Amniotic epithelial cell (primary cell): ENCODE measurements around the gene CPM.
"Not testable (repeated sequence)": the region's sequence is repeated elsewhere in the genome, so short reads cannot be mapped to it uniquely, and the experiment has no call there.

Source experiments
- DNase-seq: peaks from one replicate; pipeline ENCODE4 v3.0.0-alpha.2; 2010; ENCODE audit warnings: low read depth

Gene CPM

DNA sequence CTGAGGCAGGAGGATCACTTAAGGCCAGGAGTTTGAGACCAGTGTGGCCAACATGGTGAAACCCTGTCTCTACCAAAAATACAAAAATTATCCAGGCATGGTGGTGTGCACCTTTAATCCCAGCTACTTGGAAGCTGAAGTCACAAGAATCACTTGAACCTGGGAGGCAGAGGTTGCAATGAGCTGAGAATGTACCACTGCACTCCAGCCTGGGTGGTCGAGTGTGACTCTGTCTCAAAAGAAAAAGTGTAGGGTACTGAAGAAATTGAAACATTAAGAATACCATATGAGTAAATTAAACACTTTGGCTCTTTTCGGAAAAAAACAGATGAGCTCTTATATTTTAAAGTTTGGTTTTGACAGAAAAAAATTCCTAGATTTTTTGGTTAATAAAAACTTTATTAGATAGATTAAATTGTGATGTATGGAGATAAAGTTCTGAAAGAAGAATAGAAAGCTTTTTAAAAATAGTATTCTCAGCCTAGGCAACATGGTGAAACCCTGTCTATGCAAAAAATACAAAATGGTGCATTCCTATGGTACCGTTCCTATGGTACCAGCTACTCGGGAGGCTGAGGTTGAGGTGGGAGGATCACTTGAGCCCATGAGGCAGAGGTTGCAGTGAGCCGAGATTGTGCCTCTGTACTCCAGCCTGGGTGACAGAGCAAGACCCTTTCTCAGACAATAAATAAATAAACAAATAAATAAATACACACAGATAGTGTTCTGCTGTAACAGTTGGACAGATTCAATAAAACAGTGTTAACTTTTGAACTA lies 104.9 kb downstream of the CPM start:
- DNase-seq = no peak

DNA sequence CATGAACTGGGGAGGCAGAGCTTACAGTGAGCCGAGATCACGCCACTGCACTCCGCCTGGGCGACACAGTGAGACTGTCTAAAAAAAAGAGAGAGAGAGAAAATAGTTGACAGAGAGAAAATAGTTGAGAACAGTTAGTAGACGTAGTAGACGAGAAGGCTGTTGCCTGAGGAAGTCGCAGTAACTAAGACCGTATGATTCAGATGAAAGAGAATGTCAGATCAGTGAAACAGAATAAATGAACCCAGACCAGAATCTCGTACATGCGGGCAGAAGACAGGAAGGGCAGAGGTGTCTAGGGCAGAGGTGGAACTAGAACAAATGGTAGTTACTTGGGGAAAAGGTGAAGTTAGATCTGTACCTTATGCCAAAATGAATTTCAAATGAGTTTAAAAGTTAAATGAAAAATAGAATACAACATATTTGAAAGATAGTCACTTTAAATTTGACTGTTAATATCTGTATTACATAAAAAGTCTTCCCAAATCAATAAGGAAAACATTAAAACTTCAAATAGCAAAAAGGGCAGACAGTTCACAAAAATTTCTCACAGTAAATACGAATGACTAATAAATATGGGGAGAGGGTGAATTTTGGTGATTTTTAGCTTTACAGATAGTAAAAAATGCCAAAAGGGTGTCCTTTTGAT lies 107.3 kb downstream of the CPM start:
- no peak for DNase-seq

DNA sequence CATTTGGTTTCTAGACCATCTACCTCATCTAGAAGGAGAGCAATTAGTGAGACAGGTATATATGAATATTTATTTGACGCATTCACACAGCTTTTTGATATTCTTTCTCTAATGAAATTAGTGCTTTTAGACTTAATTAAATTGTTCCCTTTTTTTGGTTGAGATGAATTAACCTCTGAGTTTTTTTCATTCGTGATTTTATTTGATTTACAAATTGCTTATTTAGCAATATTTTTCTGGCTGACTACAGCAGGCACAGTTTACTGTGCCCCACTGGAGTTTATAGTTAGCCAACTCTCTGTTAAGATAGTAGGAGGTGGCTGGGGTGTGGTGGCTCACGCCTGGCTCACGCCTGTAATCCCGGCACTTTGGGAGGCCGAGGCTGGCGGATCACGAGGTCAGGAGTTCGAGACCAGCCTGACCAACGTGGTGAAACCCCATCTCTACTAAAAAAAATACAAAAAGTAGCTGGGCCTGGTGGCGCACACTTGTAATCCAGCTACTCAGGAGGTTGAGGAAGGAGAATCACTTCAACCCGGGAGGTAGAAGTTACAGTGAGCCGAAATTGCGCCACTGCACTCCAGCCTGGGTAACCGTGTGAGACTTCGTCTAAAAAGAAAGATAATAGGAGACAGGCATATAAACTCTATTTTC lies 108.2 kb downstream of the CPM start:
- no peak for DNase-seq

DNA sequence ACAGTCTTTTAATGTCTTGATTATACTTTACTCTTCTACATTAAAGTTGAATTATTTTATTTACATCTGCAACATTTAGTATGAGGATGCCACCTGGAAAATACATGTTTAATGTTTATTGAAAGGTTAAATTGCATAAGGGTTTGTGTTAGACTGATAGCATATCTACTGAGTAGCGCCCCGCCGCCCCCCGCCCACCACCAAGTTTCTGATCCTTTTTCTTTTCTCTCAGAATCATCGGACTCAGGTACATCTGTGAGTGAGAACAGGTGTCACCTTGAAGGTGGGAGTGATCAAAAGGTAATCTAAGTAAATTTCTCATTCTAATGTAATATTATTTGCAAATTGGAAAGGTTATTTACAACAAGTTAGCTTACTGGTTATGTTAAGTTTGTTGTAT lies 108.8 kb downstream of the CPM start:
- no peak for DNase-seq

DNA sequence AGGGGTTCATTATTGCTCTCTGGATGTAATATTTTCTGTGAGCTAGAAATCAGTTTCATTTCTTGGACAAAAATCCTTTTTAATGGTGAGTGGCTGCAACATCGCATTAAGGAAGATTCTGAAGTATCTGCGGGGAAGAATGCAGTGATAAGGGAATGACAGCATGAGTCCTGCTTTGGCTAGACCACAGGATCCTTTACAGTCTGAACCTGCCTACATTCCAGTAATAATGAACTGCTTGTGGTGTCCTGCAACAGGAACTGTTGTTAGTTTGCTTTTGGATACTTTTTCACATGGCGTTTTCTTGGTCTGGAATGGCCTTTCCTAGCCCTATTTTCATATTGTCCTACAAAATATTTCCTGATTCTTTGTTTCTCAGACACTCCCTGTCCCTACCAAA lies 109.3 kb downstream of the CPM start:
- DNase-seq = peak; percentile 95

DNA sequence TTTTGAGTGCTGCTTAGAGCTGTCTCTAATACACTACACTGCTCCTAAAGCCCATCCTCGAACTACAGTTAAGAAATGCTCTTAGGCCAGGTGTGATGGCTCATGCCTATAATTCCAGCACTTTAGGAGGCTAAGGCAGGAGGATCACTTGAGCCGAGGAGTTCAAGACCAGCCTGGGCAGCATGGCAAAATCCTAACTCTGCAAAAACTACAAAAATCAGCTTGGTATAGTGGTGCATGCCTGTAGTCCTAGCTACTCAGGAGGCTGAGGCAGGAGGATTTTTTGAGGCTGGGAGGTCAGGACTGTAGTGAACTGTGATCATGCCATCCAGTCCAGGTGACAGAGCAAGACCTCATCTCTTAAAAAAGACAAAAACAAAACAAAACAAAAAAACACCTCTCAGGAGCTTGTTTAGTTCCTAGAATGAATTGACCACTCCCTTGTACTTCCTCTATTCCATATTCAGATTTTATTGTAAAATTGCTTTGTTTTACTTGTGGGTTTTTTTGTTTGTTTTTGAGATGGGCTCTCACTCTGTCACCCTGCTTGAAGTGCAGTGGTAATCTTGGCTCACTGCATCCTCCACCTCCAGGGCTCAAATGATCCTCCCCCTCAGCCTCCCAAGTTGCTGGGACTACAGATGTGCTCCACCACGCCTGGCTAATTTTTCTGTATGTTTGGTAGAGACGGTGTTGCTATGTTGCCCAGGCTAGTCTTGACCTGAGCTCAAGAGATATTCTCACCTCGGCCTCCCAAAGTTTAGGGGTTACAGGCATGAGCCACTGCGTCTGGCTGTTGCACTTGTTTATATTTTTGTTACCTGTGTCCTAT lies 111.4 kb downstream of the CPM start:
- DNase-seq = no peak

DNA sequence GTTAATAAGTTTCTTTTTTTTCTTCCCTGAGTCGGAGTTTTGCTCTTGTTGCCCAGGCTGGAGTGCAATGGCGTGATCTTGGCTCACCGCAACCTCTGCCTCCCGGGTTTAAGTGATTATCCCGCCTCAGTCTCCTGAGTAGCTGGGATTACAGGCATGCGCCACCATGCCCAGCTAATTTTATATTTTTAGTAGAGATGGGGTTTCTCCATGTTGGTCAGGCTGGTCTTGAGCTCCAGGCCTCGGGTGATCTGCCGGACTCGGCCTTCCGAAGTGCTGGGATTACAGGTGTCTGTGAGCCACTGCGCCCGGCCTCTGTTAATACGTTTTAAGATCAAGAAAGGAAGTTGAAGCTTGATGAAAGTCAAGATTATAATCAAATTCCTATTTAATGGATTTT lies 113.5 kb downstream of the CPM start:
- not testable (repeated sequence) for DNase-seq

DNA sequence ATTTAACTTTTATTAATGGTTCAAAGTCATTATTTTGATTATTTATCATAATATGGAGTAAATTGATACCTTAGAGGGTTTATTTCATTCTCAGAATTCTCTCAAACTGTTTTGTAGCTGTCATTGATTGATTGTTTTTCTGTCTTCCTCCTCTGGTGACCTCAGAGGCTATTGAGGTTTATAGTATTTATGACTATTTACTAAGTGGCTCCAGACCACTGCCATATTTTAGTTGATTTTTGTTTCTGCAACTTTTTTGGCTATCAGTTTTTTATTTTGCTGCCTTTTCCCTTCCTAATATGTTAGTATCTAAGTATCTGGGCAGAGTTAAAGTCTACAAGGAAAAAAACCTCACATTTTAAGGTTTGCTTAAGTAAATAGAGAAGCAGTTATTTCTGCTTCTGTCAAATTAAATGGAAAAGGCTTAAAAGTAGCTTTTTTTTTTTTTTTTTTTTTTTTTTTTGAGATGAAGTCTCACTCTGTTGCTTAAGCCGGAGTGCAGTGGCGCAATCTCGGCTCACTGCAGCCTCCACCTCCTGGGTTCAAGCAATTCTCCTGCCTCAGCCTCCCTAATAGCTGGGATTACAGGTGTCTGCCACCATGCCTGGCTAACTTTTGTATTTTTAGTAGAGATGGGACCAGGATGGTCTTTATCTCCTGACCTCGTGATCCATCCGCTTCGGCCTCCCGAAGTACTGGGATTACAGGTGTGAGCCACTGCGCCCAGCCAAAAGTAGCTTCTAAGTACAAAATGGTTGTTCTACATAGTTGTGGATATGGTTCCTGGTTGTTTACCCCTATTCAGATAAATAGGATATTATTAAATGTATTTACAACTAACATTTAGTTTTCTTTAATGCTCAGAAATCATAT lies 116.8 kb downstream of the CPM start:
- DNase-seq = no peak

DNA sequence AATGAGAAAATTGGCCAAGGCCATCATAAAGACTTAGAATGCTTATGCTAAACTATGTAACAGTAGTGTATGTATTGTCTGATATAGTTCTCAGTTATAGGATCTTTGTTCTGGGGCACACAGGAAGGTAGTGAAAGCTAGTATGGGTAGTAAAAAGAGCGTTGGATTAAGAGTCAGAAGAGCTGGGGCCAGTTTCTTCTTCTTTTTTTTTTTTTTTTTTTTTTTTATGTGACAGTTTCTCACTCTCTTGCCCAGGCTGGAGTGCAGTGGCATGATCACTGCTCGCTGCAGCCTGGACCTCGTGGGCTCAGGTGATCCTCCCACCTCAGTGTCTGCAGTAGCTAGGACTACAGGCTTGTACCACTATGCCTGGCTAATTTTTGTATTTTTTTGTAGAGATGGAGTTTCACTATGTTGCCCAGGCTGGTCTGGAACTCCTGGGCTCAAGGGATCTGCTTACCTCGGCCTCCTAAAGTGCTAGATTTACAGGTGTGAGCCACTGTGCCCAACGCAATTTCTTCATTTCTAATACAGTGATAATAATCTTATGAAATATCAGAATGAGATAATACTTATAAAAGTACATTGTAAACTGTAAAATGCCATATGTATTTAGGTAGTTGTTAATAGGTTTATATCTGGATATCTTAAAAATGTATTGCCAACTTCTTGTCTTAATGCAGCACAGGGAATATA lies 117.6 kb downstream of the CPM start:
- DNase-seq = no peak

DNA sequence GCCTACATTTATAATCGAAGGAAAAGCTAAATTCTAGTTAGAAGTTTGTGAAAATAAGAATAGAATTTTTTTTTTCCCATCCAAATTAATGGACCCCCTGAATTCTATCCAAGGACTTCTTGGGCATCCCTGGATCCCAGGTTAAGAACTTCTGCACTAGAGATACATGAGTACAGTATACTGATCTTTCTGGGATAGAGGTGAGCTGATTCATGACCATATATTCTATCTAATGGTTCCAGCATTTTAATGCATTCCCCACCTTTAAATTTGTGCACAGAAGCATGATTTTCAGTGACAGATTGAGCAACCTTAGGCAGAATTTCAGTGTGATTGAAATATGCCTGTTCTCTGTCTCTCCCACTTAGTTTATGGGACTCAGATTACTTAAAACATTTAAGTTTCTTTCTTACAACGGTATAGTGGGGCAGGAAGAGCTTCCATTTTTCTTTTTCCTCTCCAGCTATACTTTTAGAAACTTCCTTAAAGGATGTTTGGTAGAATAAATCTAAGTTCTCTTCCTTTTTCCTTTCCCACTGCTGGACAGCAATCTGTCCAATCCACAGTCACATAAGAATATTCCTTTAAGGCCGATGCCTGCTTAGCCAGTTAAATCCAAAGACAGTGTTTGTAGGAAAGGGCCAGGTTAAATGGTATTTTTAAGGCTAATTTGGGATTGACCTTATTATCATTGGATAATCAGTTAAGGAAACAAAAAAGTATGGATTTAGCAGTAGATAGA lies 118.3 kb downstream of the CPM start:
- DNase-seq = no peak

DNA sequence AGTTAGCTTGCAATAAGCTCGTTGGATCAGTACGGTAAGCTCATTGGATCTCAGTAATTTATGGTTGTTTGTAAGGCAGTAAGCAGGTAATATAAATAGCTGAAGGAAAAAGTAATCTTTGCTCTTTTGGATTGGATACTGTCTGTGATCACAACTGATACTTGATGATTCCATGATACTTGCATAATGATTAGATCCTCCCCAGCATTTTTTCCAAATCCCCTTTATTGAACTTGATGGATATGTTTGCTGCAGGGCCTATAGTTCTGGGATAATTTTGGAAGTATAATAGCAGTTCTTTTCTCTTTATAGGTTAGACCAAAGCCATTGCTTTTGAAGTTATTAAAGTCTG lies 119.8 kb downstream of the CPM start:
- DNase-seq = no peak

DNA sequence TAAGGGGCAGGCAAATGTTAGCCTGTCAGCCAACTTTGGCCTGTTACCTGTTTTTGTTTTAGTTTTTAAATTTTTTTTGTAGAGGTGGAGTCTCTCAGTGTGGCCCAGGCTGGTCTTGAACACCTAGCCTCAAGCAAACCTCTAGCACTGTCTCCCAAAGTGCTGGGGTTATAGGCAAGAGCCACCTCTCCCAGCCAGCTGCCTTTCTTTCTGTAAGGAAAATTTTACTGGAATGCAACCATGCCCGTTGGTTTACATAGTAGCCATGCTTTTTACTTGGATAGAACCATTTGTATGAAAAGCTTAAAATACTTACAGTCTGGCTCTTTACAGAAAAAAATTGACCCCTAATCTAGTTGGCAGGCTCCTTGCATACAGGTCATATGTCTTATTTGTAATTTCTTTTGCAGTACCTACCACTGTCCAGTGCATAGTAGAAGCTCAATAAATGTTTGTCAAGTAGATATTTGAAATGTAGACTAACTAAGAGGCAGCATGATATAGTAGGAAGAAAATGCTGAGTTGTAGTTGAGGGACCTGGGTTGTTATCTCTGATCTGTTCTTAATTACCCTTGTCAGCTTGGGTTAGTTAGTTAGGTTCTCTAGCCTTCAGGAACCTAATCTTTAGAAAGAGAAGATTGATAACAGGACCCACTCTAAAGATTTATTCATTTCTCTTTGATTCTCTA lies 120.3 kb downstream of the CPM start:
- no peak for DNase-seq

DNA sequence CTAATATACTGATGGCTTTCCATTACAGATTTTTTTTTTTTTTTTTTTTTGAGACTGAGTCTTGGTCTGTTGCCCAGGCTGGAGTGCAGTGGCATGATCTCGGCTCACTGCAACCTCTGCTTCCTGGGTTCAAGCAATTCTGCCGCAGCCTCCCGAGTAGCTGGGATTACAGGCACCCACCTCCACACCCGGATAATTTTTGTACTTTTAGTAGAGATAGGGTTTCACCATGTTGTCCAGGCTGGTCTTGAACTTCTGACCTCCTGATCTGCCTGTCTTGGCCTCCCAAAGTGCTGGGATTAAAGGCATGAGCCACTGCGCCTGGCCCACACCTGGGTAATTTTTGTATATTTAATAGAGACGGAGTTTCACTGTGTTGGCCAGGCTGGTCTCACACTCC lies 121.4 kb downstream of the CPM start:
- not testable (repeated sequence) for DNase-seq

DNA sequence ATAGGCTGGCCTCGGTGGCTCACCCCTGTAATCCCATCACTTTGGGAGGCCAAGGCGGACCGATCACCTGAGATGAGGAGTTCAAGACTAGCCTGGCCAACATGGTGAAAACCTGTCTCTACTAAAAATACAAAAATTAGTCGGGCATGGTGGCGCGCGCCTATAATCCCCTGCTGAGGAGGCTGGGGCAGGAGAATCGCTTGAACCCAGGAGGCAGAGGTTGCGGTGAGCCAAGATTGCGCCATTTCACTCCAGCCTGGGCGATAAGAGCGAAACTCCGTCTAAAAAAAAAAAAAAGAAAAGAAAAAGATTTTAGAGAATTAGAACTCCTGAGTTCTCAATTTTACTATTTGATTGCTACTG lies 123.0 kb downstream of the CPM start:
- DNase-seq = not testable (repeated sequence)

DNA sequence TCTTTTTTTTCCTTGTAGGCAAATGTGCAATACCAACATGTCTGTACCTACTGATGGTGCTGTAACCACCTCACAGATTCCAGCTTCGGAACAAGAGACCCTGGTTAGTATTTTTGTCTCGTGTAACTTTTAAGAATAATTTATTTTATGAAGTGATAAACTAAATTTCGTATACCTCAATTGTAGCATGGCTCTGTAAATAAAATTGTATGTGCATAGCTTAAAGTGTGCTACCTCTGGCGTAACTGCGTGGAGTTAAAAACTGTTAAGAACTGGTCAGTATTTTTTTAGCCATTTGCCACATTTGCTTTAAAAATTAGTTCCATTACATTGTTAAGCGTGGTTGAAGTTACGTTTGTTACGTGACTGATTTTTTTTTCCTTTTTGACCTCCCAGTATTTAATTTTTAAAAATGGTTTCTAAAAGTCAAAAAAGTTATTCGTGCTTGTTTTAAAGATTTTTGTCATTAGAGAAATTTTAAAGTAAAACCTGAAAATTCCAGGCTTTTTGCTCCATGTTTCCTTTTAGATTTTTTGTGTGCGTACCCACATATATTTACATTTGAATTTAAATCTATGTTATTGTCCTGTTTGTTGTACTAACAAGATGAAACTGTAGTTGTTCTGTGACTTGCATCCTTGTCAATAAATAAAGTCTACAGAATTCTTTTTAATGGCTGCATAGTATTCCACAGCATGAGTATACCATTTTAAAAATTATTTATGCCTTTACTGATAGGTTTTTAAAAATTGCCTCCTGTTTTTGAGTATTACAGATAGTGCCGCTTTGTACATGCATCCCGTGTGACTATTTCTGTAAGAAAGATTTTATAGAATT lies 123.6 kb downstream of the CPM start:
- no peak for DNase-seq

DNA sequence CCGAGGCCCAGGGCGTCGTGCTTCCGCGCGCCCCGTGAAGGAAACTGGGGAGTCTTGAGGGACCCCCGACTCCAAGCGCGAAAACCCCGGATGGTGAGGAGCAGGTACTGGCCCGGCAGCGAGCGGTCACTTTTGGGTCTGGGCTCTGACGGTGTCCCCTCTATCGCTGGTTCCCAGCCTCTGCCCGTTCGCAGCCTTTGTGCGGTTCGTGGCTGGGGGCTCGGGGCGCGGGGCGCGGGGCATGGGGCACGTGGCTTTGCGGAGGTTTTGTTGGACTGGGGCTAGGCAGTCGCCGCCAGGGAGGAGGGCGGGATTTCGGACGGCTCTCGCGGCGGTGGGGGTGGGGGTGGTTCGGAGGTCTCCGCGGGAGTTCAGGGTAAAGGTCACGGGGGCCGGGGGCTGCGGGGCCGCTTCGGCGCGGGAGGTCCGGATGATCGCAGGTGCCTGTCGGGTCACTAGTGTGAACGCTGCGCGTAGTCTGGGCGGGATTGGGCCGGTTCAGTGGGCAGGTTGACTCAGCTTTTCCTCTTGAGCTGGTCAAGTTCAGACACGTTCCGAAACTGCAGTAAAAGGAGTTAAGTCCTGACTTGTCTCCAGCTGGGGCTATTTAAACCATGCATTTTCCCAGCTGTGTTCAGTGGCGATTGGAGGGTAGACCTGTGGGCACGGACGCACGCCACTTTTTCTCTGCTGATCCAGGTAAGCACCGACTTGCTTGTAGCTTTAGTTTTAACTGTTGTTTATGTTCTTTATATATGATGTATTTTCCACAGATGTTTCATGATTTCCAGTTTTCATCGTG lies 124.4 kb downstream of the CPM start:
- DNase-seq = peak; percentile 90

DNA sequence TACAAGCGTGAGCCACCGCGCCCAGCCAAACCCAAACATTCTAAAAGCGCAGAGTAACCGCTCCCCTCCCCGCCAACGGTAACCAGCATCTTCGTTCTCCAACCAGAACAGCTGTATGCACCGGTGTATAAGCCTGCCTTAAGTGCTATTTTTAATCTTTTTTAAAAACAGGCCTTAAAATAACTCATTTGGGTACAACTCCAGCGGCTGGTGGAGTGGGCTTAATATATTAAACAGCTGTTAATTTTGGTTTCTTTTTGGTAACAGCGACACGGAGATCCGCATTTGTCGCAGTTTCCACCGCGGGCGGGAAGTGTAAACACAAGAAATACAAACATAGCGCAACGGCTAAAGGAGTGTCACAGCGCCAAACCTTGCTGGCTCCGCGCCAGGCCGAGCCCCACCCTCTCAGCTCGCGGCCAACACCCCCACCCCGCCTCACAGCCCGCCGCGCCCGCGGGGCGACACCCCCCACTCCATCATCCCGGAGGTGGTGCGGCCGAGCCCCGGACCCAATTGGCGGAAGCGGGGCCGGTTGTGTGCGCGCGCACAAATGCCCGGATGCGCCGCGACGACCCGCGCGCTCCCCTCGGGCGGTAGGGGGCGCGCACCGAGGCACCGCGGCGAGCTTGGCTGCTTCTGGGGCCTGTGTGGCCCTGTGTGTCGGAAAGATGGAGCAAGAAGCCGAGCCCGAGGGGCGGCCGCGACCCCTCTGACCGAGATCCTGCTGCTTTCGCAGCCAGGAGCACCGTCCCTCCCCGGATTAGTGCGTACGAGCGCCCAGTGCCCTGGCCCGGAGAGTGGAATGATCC lies 125.2 kb downstream of the CPM start, which contains the start of gene MDM2:
MDM2 (plus strand) TSS at position 602 of the 812 bp plus-strand sequence. CDS start 301 bp downstream, outside the sequence.
- peak; percentile 76 for DNase-seq
